HAP-1 (cell line): Measurements from ENCODE around the gene RAB11FIP4.
A peak's percentile ranks its signal among the peaks of the same experiment; 100 is the strongest.

Experiments
- DNase-seq, 2 experiments: peaks; one replicate each; pipeline ENCODE4 v3.0.0-alpha.2; 2016 to 2020; ENCODE audit warnings: low spot score in 2 of 2
- H3K27me3 ChIP-seq: fragments of 250-450 bp; sonication (Bioruptor Pico); 2 replicates; pipeline ENCODE4 v1.5.1; 2020; ENCODE audit warnings: low read depth, mild to moderate bottlenecking, moderate library complexity
- H3K36me3 ChIP-seq: fragments of 250-450 bp; sonication (Bioruptor Pico); replicated peaks from 2 replicates; pipeline ENCODE4 v1.5.1; 2020; ENCODE audit warnings: mild to moderate bottlenecking
- H3K4me1 ChIP-seq: fragments of 250-450 bp; sonication (Bioruptor Pico); 2 replicates; pipeline ENCODE4 v1.5.1; 2020; ENCODE audit warnings: mild to moderate bottlenecking
- H3K4me3 ChIP-seq: fragments of 250-450 bp; sonication (Bioruptor Pico); 2 replicates; pipeline ENCODE4 v1.5.1; 2020; ENCODE audit warnings: mild to moderate bottlenecking, moderate library complexity
- H3K9me3 ChIP-seq: fragments of 250-450 bp; sonication (Bioruptor Pico); 2 replicates; pipeline ENCODE4 v1.5.1; 2020; ENCODE audit warnings: mild to moderate bottlenecking, moderate library complexity
- in situ Hi-C: fragments of 300-500 bp; cut with MboI; formaldehyde crosslinking; loops from 3 replicates; pipeline ENCODE4 v1.14.3; 2020; ENCODE audit warnings: low sequenced_read_pairs, inconsistent platforms, mixed read lengths

RAB11FIP4 gene

DNA sequence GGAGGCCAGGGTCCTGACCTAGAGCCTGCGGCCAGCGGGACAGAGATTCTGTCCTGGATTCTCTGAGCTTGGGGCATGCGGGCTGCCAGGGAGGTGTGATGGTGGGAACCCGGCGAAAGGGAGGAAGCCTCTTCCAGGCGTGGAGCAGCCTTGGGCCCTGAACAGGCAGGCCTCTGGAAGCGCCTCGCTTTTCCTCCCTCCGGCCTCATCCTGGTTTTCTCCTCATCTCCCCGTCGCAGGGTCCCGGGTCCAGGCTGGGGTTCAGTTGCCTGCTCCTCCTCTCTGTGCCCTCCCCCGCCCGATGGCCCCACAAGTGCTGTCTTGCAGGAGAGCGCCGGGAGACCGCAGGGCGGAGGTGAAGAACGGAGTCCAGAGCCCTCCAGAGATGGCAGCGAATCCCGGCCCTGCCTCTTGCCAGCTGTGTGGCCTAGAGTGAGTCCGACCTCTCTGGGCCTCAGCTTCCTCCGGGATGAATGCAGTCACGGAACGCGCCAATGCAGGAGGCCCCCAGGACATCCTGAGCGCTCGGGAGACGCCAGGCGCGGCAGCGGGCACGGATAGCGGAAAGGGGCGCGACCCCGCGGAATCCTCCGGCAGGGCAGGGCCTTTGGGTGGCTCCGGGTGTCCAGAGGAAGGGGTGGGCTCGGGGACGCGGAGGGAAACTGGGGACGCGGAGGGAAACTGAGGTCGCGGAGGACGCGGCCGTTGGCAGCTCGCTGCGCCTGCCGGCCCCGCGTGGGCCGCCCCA lies 553 bp upstream of the RAB11FIP4 start:
- in situ Hi-C loops = no loop called here
- Histone ChIP-seq H3K4me3 (peak overlapping the region; percentile 18), H3K36me3 (no peaks in the 10 kb centered on the region), H3K4me1 (no peaks in the 10 kb centered on the region), H3K9me3 (no peaks in the 10 kb centered on the region), H3K27me3 (no peaks in the 10 kb centered on the region)
- no peak for DNase-seq

DNA sequence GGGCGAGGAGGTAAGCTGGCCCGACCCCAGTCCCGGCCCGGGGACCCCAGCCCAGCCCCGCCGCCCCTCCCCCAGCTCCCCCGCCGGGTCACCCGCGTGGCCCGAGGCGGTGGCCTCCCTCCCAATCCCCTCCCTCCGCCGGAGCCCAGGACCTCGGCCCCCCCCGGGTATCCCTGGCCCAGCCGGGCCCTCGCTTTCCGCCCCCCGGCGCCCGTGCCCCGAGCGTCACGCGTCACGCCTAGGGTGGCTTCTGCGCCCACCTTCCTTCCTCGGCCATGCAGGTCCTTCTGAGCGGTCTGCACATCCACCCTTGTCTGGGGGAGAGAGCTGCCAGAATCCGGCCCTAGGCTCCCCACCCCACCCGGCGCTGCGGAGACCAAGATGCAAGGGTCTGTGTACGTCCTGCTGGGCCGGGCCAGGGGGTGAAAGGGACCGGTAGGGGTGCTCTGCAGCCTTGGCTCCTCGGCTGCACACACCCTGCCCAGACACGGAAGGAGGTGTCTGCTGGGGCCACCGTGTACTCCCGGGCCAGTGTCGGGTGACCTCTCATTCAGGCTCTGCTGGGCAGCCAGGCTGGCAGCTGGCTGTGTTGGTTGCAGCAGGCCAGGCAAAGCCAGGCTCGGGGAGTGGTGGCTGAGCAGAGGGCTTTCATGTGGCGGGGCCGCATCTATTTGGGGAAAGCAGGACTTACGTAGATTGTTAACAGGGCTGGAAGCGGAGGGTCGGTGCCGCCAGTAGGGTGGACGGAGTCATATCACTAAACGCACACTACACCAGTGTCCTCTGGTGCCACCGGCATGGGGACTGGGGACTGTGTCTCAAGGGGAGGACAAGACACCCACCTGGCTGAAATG lies 754 bp downstream of the RAB11FIP4 start:
- Histone ChIP-seq H3K36me3 (no peaks in the 10 kb centered on the region), H3K9me3 (no peaks in the 10 kb centered on the region), H3K4me1 (no peaks in the 10 kb centered on the region), H3K27me3 (no peaks in the 10 kb centered on the region), H3K4me3 (peak overlapping the region; percentile 34)
- in situ Hi-C loops = no loop called here
- peak in 1 of 2 experiments; percentile 36 for DNase-seq

DNA sequence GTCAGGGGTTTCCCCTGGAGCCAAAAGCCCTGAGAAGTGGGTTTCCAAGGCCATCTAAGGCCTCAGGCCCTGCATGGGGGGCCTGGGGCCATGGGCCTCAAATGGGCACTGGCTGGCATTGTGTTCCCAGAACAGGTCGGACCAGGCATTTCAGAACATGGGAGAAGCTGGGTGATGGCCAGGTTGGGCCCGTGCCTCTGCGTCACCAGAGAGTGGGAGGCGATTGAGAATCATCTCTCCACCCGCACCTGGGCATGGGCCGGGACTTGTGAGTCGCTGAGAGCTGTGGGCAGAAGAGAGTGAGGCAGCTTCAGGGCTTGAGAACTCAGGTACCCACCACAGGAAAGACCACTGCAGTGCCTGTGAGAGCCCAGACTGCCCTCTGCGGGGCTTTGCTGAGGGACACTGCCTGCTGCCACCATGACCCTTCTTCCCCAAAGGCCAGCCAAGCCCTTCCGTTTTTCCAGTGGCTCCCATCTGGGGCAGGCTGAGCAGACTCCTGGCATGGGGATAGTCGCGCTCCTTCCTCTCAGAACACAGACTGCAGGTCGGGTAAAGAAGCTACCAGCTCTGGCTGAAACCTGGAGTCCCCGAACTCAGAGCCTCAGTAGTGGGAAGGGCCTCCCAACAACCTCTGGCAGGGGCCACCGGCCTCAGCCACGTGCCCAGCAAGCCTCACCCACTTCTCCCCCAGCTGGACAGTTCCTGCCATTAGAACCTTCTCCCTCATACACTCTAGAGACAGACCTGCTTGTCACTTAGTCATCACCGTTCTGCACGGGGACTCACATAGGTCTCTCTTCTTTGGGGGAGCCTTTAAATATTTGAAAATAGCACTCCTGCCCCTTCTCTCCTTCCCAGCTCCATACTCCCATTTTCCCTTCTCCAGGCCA lies 1.6 kb downstream of the RAB11FIP4 start:
- H3K4me1 ChIP-seq = no peaks in the 10 kb centered on the region
- H3K4me3 ChIP-seq = peak overlapping the region; percentile 34; the same call in 1 of the 2 replicates
- DNase-seq = no peak
- no peaks in the 10 kb centered on the region for H3K9me3 ChIP-seq
- in situ Hi-C loops = no loop called here
- H3K27me3 ChIP-seq = no peaks in the 10 kb centered on the region
- no peaks in the 10 kb centered on the region for H3K36me3 ChIP-seq

DNA sequence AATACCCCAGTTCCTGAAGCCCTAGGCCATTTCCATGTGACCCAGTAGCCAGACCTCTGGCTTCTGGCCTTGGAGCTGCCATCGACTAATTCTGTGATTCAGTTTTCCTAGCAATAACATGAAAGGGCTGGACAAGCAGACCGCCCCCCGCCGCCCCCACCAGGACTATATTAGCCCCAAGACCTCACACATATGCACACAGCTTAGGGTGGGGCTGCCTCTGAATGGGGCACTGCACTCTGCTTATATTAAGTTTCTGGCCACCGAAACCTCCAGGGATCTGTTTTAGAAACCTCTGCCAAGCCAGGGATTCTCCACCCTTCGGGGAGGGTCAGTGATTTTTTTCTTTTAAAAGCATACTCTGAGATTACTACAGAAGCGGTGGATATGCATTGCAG lies 2.3 kb downstream of the RAB11FIP4 start:
- in situ Hi-C loops = no loop called here
- Histone ChIP-seq H3K9me3 (no peaks in the 10 kb centered on the region), H3K4me3 (no peak overlapping the region), H3K4me1 (no peaks in the 10 kb centered on the region), H3K27me3 (no peaks in the 10 kb centered on the region), H3K36me3 (no peaks in the 10 kb centered on the region)
- DNase-seq = no peak

DNA sequence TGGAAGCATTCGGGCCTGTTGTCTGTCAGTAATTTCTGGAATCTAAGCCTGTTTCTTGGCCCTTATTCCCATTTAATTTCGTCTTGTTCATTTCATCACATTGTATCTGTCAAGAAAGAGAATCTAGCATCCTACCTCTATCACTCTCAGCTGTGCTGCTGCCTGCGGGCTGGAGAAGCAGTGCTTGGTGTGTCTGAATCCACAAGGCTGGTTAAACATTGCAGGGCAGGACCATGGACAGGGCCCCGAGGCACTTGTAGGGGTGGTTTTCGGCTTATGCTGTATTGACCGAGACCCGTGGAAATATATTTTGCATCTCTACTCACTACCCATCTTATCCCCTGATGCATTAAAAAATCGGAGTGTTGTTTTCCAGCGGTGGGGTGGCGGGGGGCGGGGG lies 3.1 kb downstream of the RAB11FIP4 start:
- H3K27me3 ChIP-seq = no peaks in the 10 kb centered on the region
- H3K36me3 ChIP-seq = no peaks in the 10 kb centered on the region
- in situ Hi-C loops = no loop called here
- H3K4me1 ChIP-seq = no peaks in the 10 kb centered on the region
- no peaks in the 10 kb centered on the region for H3K9me3 ChIP-seq
- no peak overlapping the region for H3K4me3 ChIP-seq
- DNase-seq = peak in 1 of 2 experiments; percentile 88

DNA sequence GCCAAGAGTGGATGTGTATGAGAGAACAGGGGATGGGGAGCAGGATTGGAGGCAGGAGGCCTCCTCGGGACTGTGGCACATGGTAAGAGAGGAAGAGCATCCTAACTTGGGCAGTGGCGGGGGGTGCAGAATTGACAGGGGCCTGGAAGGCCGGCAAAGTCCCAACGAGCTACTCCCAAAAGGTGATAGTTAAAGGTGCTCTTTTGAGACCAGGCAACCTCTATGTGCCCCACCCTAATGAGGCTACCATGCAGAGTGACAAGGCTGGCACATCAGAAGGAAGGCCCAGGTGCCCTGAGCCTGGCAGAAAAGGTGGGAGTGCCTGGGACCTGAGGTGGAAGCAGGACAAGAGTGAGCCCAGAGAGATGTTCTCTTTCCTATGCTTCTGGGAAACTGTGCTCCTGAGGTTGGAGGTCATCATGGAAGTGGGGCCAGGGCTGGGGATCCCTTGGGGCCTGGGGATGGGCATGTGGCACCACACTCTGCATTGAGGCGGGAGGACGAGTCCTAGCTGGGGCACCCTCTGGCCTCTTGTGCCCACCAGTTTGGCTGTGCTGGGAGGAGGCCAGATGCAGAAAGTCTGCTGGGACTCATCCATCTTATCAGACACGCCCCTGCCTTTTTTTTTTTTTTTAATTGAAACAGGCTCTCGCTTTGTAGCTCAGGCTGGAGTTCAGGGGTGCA lies 5.9 kb downstream of the RAB11FIP4 start:
- in situ Hi-C loops = no loop called here
- no peak overlapping the region for H3K4me3 ChIP-seq
- H3K9me3 ChIP-seq = no peaks in the 10 kb centered on the region
- H3K36me3 ChIP-seq = no peaks in the 10 kb centered on the region
- no peak for DNase-seq
- no peaks in the 10 kb centered on the region for H3K27me3 ChIP-seq
- H3K4me1 ChIP-seq = no peaks in the 10 kb centered on the region

DNA sequence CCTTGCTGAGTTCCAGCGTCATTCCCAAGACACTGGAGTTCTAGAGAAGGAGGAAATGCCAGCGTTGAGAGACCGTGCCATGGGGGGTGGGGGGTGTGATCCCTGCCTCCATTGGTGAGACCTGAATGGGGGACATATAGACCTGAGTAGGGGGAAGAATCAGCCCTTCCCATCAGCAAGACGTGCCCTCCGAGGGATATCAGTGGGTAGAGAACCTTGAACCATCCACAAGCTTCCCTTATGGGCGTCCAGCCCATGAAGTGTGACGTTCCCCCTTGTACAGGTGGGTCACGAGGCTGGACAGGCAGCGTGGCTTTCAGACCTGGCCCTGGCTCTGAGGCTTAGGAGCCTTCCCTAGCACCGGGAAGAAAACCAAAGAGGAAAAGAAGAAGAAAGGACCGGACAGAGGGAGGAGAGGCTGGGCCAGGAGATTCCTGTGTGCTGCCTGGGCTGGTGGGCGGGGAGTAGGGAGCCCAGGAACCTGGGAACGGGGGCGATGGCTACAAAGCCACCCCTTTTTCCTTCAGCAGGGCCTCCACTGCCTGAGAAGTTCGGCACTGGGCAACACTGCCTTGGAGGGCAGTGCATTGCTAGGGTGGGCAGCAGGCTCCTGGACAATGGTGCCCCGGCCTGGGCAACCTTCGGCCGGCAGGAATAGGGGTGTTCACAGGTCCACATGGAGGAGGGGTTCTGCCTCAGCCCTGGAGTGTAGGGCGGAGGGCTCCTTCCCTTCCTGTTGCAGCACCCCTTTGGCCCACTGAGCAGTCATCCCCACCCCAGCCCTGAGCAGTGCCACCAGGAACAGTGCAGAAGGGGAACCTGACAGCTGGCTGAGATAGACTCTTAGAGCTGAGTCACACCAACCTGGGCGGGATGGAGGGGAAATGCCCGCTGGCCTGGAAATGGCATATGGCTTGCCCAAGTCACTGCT lies 7.2 kb downstream of the RAB11FIP4 start:
- no peak for DNase-seq
- in situ Hi-C loops = no loop called here

DNA sequence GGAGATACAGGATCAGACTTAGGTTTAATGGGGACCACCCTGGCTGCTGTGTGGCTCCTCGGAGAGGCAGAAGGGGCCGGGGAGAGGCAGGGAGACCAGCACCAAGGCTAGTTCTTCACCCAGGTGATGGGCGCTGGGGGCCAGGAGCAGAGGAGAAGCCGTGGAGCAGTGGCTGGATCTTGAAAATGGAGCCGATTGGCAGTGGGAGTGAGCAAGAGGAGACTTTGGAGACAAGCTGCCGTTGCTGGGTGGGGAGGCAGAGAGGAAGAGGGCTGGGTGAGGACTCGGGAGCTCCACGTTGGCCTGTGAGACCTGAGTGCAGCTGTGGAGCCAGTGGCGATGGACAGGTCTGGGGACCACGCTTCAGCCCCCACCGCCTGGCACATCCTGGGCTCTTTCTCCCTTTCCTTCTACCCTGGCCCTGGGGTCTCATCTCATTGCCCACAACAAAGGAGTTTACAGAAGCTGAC lies 9.0 kb downstream of the RAB11FIP4 start:
- Histone ChIP-seq H3K36me3 (no peaks in the 10 kb centered on the region), H3K4me1 (no peaks in the 10 kb centered on the region), H3K27me3 (no peaks in the 10 kb centered on the region), H3K4me3 (no peak overlapping the region), H3K9me3 (no peaks in the 10 kb centered on the region)
- DNase-seq = no peak
- in situ Hi-C loops = no loop called here

More for the DNA sequence above, 7.2 kb downstream of the RAB11FIP4 start:
- Histone ChIP-seq H3K9me3 (no peaks in the 10 kb centered on the region), H3K27me3 (no peaks in the 10 kb centered on the region), H3K36me3 (no peaks in the 10 kb centered on the region), H3K4me1 (no peaks in the 10 kb centered on the region), H3K4me3 (no peak overlapping the region)

DNA sequence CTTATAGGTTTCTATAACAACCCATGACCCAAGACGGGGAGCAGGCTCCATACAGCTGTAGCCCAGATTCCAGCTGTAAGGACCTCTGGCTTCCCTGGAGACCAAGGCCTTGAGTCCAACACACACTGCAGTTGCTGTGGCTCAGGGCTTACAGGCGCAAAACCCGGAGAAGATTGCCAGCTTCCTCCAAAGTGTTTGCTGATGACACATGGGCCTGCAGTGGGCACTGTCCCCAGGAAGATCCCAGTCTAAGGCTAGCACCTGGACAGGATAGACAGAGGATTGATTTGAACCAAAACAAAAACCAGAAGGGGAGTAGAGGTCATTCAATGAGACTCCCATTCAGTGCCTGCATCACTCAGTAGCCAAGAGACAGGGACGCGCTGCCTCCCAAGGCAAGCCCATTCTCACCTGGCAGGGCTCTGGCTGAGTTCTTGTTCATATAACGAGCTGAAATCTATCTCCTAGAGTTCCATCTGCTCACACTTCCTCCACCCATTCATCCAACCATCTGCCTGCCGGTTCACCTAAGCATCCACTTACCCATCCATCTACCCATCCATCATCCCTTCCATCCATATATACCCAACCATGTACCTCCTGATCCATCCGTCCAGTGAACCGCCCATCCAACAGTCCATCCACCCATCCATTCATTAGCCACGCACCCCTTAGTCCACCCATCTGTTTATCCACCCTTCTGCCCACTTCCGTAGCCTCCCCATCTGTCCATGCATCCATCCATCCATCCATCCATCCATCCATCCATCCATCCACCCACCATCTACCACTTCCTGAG lies 10.2 kb downstream of the RAB11FIP4 start:
- DNase-seq = no peak
- Histone ChIP-seq H3K36me3 (no peaks in the 10 kb centered on the region), H3K4me1 (no peaks in the 10 kb centered on the region), H3K9me3 (no peaks in the 10 kb centered on the region), H3K4me3 (no peak overlapping the region), H3K27me3 (no peaks in the 10 kb centered on the region)
- in situ Hi-C loops = no loop called here

DNA sequence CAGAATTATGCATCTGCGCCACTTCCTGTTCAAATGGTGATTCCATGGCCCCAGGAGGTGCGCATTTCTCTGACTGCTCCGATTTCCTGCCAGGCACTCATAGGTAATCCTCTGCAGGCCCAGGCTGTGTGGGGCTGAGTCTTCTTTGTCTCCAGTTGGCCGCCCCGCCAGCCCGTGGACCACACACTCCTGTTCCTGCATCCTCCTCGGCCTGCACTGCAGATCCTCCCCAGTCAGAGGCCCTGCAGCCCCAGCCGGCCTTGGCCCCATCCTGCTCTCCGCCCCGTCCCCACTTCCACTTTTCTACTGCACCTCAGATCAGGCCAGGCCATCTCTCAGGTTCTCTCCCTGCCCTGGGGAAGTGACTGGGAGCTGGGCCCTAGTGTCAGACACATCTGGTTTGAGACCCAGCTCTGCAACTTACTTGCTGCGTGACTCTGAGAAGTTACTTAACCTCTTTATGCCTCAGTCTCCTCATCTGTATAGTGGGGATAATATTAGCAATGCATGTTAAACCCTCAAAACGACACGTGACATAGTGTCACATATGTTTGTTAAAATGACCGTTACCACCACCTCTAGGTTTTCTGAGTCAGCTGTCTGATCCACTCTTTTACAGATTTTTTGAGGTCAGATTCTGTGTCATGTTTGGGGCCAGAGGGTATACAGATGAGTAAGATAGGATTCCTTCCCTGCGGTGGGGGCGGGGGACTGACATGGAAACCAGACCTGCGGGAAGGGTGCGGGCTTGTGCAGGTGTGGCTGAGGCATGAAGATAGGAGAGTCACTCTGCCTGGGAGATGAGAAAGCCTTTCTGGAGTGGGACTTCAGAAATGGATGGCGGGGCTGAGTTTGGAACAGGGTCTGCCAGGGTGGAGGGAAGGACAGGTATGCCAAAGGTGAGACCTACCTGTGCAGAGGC lies 12.8 kb downstream of the RAB11FIP4 start:
- no peaks in the 10 kb centered on the region for H3K9me3 ChIP-seq
- H3K4me3 ChIP-seq = no peak overlapping the region
- in situ Hi-C loops = no loop called here
- no peaks in the 10 kb centered on the region for H3K27me3 ChIP-seq
- no peaks in the 10 kb centered on the region for H3K4me1 ChIP-seq
- no peaks in the 10 kb centered on the region for H3K36me3 ChIP-seq
- no peak for DNase-seq

DNA sequence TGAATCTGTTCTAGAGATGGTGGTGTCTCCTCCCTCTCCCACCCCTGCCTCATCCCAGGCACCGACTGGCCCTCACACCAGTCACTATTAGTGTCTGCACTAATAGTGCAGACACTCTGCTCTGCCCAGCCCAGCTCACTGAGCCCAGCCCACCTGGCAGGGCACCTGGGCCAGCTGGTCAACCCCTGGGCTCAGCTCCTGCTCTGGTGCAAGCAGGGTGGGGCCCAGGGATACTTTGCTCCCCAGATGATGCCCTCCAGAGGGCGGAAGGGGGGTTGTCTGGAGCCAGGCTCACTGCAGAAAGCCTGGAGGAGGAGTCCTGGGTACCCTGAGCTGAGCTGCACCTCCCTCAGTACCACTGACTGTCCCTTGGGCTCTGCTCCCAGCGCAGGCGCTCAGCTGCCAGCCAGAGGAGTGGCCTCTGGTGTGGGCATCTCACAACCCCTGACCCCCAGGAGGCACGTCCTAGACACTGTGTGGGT lies 14.5 kb downstream of the RAB11FIP4 start:
- Histone ChIP-seq H3K4me1 (no peaks in the 10 kb centered on the region), H3K9me3 (no peaks in the 10 kb centered on the region), H3K4me3 (no peak overlapping the region), H3K36me3 (no peaks in the 10 kb centered on the region), H3K27me3 (no peaks in the 10 kb centered on the region)
- in situ Hi-C loops = no loop called here
- no peak for DNase-seq
